GM19455 (cell line): ENCODE results near the gene ADGRA1.
"Not testable (repeated sequence)": the region's sequence is repeated elsewhere in the genome, so short reads cannot be mapped to it uniquely, and the experiment has no call there.

ENCODE experiments used
- ATAC-seq: cut with Tn5 transposase; IDR thresholded peaks from one replicate; pipeline ENCODE4 v1.9.1; 2021; ENCODE audit not compliant: unreplicated experiment

The ADGRA1 gene

GRCh38 chr10:133126431-133127290 is 38.9 kb downstream of the ADGRA1 start:
- no peak for ATAC-seq

DNA sequence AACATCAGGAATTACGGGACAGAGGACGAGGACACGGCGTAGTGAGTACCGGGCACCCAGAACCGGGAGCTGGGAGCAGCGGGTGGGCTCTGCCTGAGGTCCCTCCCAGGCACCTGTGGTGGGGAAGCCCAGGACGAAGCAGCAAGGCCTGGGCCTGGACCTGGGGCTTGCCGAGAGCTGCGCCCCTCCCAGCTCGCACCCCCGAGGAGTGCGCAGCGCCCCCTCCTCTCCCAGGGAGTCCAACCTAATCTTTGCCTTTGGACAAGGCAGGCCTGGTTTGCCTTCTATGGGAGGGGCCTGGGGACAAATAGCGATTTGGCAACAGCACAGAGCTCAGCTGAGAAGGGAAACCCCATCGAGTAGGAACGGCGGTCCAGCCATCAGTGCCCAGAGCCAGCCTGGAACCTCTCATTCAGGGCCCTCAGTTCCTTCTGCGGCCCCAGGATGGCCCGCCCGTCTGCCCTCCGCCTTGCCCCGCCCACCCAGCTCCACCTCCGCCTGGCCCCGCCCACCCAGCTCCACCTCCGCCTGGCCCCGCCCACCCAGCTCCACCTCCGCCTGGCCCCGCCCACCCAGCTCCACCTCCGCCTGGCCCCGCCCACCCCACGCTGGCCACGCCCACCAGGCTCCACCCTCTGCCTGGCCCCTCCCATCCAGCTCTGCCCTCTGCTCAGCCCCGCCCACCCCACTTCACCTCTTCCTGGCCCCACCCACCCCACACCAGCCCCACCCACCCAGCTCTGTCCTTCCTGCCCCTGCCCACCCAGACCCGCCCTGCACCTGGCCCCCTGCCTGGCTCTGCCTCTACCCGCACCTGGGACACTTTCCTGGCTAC is 39.8 kb downstream of the ADGRA1 start:
- no peak for ATAC-seq

DNA sequence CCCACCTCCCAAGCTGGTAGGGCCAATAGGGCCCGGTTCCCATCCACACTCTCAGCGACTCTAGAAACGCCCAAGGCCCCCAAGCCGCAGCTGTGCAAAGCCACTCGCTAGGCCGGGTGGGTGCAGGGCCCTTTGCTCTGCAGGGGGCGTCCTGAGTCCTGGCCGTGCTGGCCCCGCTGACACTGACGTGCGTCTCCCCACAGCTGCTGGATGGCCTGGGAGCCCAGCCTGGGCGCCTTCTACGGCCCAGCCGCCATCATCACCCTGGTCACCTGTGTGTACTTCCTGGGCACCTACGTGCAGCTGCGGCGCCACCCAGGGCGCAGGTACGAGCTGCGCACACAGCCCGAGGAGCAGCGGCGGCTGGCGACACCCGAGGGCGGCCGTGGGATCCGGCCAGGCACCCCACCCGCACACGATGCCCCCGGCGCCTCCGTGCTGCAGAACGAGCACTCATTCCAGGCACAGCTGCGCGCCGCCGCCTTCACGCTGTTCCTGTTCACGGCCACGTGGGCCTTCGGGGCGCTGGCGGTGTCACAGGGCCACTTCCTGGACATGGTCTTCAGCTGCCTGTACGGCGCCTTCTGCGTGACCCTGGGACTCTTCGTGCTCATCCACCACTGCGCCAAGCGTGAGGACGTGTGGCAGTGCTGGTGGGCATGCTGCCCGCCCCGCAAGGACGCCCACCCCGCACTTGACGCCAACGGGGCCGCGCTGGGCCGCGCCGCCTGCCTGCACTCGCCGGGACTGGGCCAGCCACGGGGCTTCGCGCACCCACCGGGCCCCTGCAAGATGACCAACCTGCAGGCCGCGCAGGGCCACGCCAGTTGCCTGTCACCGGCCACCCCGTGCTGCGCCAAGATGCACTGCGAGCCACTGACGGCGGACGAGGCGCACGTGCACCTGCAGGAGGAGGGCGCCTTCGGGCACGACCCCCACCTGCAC is 40.7 kb downstream of the ADGRA1 start:
- ATAC-seq, result no peak

GRCh38 chr10:133129071-133129858 is 41.5 kb downstream of the ADGRA1 start:
- ATAC-seq, result no peak

DNA sequence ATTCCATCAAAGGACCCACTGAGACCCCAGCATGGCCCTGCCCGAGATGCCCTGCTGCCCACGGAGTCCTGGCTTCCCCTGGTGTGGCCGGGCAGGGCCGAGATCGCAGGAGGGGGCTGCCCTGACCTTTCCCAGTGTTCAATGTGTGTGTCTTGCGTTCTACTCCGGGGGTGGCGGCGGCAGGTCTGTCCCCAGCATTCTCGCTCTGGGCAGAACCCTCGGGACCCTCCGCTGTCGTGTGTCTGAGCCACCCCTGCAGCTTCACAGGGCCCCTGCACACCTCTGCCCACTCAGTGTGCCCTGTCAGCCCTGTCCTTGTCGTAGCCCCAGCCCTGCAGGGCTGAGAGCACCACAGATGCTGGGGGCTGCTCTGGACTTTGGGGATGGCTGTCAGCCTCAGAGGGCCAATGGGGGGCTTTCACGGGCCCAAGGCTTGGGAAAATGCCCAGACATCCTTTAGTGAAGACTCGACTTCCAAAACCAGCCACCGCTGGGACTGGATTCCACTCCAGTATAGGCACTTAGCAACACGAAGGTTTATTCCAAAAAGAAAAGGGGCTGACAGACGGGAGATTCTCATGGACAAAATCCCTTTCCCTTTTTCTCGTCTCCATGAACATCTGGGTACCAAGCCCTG is 42.3 kb downstream of the ADGRA1 start:
- ATAC-seq, result no peak

DNA sequence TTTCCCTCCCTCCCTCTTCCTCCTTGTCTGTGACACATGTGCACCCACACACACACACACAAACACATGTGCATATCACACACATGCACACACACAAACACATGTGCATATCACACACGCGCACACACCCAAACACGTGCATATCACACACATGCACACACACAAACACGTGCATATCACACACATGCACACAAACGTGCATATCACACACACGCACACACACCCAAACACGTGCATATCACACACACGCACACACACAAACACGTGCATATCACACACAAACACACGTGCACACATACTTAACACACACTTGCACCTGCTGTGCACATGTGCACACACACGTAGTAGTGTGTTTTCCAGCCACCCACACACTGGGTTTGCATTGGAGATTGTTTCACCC is 42.9 kb downstream of the ADGRA1 start:
- ATAC-seq, result no peak

- no peak for ATAC-seq
Observed at GRCh38 chr10:133131053-133131452, 43.3 kb downstream of the ADGRA1 start.

DNA sequence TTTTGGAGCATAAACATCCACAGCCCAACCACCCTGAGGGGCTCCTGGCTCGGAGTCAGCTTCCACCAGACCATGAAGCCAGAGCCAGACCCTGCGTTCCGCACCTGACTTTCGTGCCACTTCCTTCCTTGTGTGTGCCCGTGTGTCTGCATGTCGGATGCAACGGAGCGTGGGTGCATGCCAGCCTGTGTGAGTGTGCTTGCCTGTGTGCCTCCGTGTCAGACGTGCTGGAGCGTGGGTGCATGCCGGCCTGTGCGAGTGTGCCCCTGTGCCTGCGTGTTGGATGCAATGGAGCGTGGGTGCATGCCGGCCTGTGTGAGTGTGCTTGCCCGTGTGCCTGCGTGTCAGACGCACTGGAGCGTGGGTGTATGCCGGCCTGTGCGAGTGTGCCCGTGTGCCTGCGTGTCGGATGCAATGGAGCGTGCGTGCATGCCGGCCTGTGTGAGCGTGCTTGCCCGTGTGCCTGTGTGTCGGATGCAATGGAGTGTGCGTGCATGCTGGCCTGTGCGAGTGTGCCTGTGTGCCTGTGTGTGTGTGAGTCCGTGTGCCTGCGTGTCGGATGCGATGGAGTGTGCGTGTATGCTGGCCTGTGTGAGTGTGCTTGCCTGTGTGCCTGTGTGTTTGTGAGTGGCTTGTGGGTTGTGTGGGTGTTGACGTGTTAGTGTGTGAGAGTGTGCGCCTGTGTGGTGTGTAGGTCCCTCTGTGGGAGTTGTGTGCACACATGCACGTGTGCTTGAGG is 44.2 kb downstream of the ADGRA1 start:
- ATAC-seq, result no peak

DNA sequence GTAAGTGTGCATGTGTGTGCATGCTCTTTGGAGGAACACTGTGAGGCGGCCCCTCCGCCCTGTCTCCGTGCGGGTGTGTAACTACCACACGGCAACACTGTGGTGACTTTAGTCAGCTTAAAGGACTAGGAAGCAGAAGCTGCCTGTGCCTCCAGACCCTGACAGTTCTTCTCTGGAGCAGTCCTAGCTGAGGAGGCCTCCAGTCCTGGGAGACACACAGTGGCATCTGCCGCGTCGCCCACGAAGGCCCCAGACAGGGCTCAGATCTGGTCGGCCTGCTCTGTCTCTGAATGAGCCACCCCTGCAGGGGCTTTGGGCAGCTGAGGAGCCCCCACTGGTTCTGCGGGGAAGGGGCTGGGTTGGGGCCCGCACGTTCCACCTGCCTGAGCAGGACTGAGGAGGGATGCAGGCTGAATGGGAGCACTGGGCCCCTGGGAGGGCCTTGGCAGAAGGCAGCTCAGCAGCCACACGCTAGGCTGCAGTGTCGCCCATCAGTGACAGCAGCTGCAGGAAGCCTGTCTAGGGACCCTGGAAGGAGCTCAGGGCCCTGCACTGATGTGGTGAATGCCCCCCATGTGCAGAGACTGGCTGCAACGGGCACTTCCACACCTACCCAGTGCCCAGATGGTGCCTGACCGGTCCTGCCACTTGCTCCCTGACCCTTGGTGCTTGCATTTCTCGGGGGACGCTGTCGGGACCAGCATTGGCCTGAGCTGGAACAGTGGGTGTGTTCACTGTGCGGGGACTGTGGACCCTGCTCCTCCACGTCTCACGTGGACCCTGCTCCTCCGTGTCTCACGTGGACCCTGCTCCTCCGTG is 45.0 kb downstream of the ADGRA1 start:
- ATAC-seq, result no peak

DNA sequence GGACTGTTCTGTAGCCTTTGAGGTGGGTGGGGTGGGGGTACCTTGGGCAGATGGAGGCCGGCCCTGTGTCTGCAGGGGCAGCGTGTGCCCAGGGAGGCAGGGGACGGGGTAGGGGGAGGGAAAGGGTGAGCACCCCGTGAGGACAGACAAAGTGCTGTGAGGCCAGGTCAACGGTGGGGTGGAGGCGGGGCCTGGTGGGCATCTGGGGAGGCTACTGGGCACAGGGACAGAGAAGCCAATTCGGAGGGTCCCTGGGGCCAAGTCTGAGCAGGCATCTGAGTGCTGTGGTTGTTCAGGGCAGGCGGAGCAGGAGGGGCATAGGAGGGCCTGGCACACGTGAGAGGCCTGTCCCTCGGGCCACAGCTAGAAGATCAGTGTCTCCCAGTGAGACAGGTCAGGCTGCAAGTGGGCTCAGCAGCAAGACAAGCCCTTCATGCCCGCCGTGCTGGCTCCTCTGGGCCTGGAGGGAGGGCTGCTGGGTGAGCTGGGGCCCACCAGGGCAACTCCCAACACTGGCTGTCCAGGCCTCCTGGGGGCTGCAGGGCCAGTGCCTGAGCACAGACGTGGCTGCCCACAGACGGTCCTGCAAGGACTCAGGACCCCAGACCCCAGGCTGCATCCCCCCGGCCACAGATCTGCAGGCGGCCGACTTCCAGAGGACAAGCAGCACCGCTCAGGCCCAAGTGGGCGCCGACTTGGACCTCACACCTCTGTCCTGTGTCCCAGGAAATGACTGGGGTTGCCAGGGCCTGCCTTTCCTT is 45.9 kb downstream of the ADGRA1 start:
- no peak for ATAC-seq

DNA sequence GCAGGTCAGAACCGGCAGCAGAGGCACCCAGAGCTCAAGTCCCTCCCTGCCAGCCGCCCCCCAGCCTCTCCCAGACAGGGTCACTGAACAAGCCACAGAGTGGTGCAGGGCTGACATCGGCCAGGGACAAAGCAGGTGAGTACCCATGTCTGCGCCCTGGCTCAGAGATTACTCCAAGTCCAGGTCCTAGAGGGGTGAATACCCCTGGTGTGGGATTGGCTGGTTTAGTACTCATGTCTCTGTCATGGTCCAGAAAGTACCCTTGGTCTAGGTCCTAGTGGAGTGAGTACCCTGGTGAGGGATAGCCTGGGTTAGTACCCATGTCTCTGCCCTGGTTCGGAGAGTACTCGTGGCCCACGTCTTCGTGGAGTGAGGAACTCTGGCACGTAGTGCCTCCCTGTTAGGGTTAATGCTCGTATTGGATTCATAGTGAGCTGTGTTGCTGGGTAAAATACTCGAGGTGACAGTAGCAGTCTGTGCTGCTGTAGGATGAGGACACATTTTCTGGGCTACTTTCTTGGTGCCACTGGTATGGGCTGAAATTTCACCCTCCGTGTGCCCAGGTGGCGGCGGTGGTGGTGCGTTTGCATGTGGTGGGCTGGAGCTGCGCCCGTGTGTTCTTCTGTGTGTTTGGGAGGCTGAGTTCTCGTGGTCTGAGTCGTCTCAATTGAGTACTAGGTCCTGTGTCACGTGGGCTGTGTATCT is 46.8 kb downstream of the ADGRA1 start:
- no peak for ATAC-seq

GRCh38 chr10:133135116-133135465 is 47.4 kb downstream of the ADGRA1 start:
- ATAC-seq, result no peak

- not testable (repeated sequence) for ATAC-seq
Observed at GRCh38 chr10:133137486-133138145, 49.9 kb downstream of the ADGRA1 start.

- ATAC-seq, result no peak
Observed at GRCh38 chr10:133139551-133140065, 51.9 kb downstream of the ADGRA1 start.

- ATAC-seq, result no peak
Observed at GRCh38 chr10:133140417-133141143, 52.9 kb downstream of the ADGRA1 start.
